Measurements from ENCODE around the gene XRCC1. TPM values are rescaled to one million over a fixed set of nuclear protein-coding genes. Genes with fewer than 3 reads are reported as not detected.

XRCC1 gene
- total and polyA plus RNA-seq, 9 of the 15 experiments (the other 6 are each of a cell fraction or from before 2014, with no cell fraction given) = 1.5 to 36.9 (median 24.9) TPM

GRCh38 chr19:43532571-43532961 lies 42.8 kb downstream of the XRCC1 start:
- ChIA-PET CTCF (ENCODE audit: low intra/inter-chr PET ratio) (no interaction called here), POLR2A (interaction anchor here (0.6 to 1.4 kb wide), 5 partner anchors 9 to 298 kb away, joined by 3 to 4 read pairs (median 3); no protein-coding TSS in a partner anchor)
- TF ChIP-seq BRF2 (IDR thresholded peaks at IDR 0.05; ENCODE audit: borderline replicate concordance, insufficient read depth, insufficient read length) (no peak), ZBTB33 (CRISPR knock-in tag; IDR thresholded peaks at IDR 0.05) (peak; percentile 20; the same call in 1 of the 2 replicates)
- BruUV-seq (replicated peaks) = no TSS peak
- Histone ChIP-seq H3K9me1 (ENCODE audit: control insufficient read depth, insufficient read depth, low read length) (no peaks in the 10 kb centered on the region), H3K79me2 (ENCODE audit: control insufficient read depth, insufficient read depth, low read length) (no peaks in the 10 kb centered on the region), H3K4me3 (peak overlapping the region; percentile 45), H3K4me1 (replicated peaks in 1 of 2; ENCODE audit: control insufficient read depth in 2 of 2, insufficient read depth in 2 of 2, low read length in 2 of 2) (peaks cover 7 to 36% of the 10 kb centered on the region in 2 experiments), H3K9me3 (replicated peaks; ENCODE audit: control insufficient read depth, insufficient read depth, low read depth, low read length) (no peaks in the 10 kb centered on the region), H3K36me3 (ENCODE audit: control insufficient read depth, insufficient read depth, low read length) (peaks cover 1% of the 10 kb centered on the region; the same call in 1 of the 3 replicates), H3K9ac (ENCODE audit: insufficient read depth in 1 of 2, low read depth in 2 of 2, low read length in 2 of 2) (peak overlapping the region in 1 of 2 experiments; percentile 86; a peak in 2 of 4 replicates), H3K27me3 (ENCODE audit: control insufficient read depth in 2 of 2, insufficient read depth in 2 of 2, low read length in 2 of 2) (no peaks in the 10 kb centered on the region), H3K4me2 (ENCODE audit: insufficient read depth, low read length) (peak overlapping the region; percentile 99), H4K20me1 (replicated peaks; ENCODE audit: control insufficient read depth, insufficient read depth, low read length) (no peaks in the 10 kb centered on the region; the same call in 1 of the 2 replicates), H2AFZ (ENCODE audit: low read depth, low read length) (peak overlapping the region; percentile 93), H3K27ac (ENCODE audit: extremely low read depth, low read depth, low read length) (no peak overlapping the region)
- in situ Hi-C loops (cut with MboI) = no loop called here
- no peak for FAIRE-seq
- 50% methylated on average over 14 of the region's 16 CpGs for WGBS (ENCODE audit: insufficient coverage, low coverage, missing lambda C conversion rate)
- intact Hi-C loops (cut with micrococcal nuclease) = loop anchor here (10.0 kb wide), 1 partner anchor 132 kb away; no protein-coding TSS in a partner anchor
- no peak for ATAC-seq
- DNase-seq (ENCODE audit: extremely low read depth in 1 of 4, low spot score in 3 of 4) = no peak
